IMR-90 (cell line): ENCODE data around the gene COL8A1. TPM values are rescaled to one million over a fixed set of nuclear protein-coding genes. Genes with fewer than 3 reads are reported as not detected.

Source experiments
- ATAC-seq: fragments of 200-7000 bp; cut with Tn5 transposase; 2 replicates; pipeline ENCODE4 v1.9.1; 2020; ENCODE audit warnings: low read depth, mild to moderate bottlenecking, moderate library complexity
- BruUV-seq: library from RNA; stranded (reverse); fragments of 400-500 nt; replicated peaks from 2 replicates; lab custom pipeline; 2021; lab: Mats Ljungman, UMichigan
- CTCF ChIA-PET: fragments of 300-600 bp; formaldehyde crosslinking; extraction: SDS; loops from one replicate; lab custom pipeline; 2021; ENCODE audit warnings: antibody characterized with exemption; lab: Yijun Ruan, JAX
- POLR2A ChIA-PET: fragments of 300-600 bp; sonication (Branson Sonifier 250); formaldehyde crosslinking; loops from one replicate; lab custom pipeline; 2022; ENCODE audit warnings: antibody characterized with exemption; ENCODE audit not compliant: unreplicated experiment; lab: Charles Lee
- DNase-seq: peaks from one replicate; pipeline ENCODE4 v3.0.0; 2013
- H2AFZ ChIP-seq: replicated peaks from 2 replicates; pipeline ENCODE3; 2013; ENCODE audit warnings: low read length, mild to moderate bottlenecking; ENCODE audit not compliant: poor library complexity
- H2AK5ac ChIP-seq: 2 replicates; pipeline ENCODE4 v1.6.1; 2013; ENCODE audit warnings: low read depth, low read length, inconsistent platforms
- H2AK9ac ChIP-seq: replicated peaks from 2 replicates; pipeline ENCODE3; 2013; ENCODE audit warnings: mild to moderate bottlenecking, low read depth, low read length, moderate library complexity; ENCODE audit not compliant: poor library complexity
- H2BK120ac ChIP-seq: 2 replicates; pipeline ENCODE4 v1.6.1; 2013; ENCODE audit warnings: low read depth, low read length, inconsistent platforms
- H2BK15ac ChIP-seq: 3 replicates; pipeline ENCODE4 v1.6.1; 2013; ENCODE audit warnings: low read depth, low read length, inconsistent platforms
- H2BK20ac ChIP-seq: 2 replicates; pipeline ENCODE4 v1.6.1; 2013; ENCODE audit warnings: low read depth, mild to moderate bottlenecking, inconsistent platforms, low read length, moderate library complexity
- H2BK5ac ChIP-seq: 2 replicates; pipeline ENCODE4 v1.6.1; 2013; ENCODE audit warnings: mild to moderate bottlenecking, low read depth, low read length, inconsistent platforms; ENCODE audit not compliant: poor library complexity, severe bottlenecking
- H3K14ac ChIP-seq: replicated peaks from 2 replicates; pipeline ENCODE4 v1.6.1; 2013; ENCODE audit warnings: low read depth, low read length, inconsistent platforms
- H3K18ac ChIP-seq: 2 replicates; pipeline ENCODE4 v1.6.1; 2013; ENCODE audit warnings: low read depth, low read length, control low read depth
- H3K23ac ChIP-seq: 2 replicates; pipeline ENCODE4 v1.6.1; 2013; ENCODE audit warnings: low read depth, low read length, inconsistent platforms
- H3K27ac ChIP-seq: 2 replicates; pipeline ENCODE4 v1.5.1; 2013; ENCODE audit warnings: mild to moderate bottlenecking, control low read depth, low read length; ENCODE audit not compliant: insufficient read depth
- H3K27me3 ChIP-seq: 2 replicates; pipeline ENCODE4 v1.6.1; 2013; ENCODE audit warnings: low read length; ENCODE audit not compliant: control insufficient read depth, insufficient read depth
- H3K36me3 ChIP-seq: 2 replicates; pipeline ENCODE4 v1.6.1; 2013; ENCODE audit warnings: low read length, mixed read lengths; ENCODE audit not compliant: control insufficient read depth, insufficient read depth
- H3K4ac ChIP-seq: 2 replicates; pipeline ENCODE4 v1.6.1; 2013; ENCODE audit warnings: low read depth, low read length, inconsistent platforms
- H3K4me1 ChIP-seq: 2 replicates; pipeline ENCODE4 v1.6.1; 2013; ENCODE audit warnings: low read length, mixed read lengths; ENCODE audit not compliant: control insufficient read depth, insufficient read depth
- H3K4me2 ChIP-seq: 2 replicates; pipeline ENCODE4 v1.6.1; 2013; ENCODE audit warnings: low read depth, mild to moderate bottlenecking, control low read depth, low read length, moderate library complexity
- H3K4me3 ChIP-seq: 2 replicates; pipeline ENCODE4 v1.5.1; 2013; ENCODE audit warnings: low read depth, mild to moderate bottlenecking, control low read depth, low read length, moderate library complexity; ENCODE audit not compliant: insufficient read depth
- H3K56ac ChIP-seq: 2 replicates; pipeline ENCODE4 v1.6.1; 2013; ENCODE audit warnings: low read length, inconsistent platforms; ENCODE audit not compliant: insufficient read depth; ENCODE audit errors: extremely low read depth
- H3K79me1 ChIP-seq, 2 experiments: 2 replicates each; pipeline ENCODE4 v1.6.1; 2013; ENCODE audit warnings: low read length in 2 of 2, inconsistent platforms in 1 of 2, low read depth in 1 of 2
- H3K9ac ChIP-seq: 2 replicates; pipeline ENCODE4 v1.6.1; 2013; ENCODE audit warnings: low read depth, low read length, control low read depth
- H3K9me1 ChIP-seq: 2 replicates; pipeline ENCODE4 v1.6.1; 2013; ENCODE audit warnings: low read length, inconsistent platforms; ENCODE audit not compliant: insufficient read depth
- H3K9me3 ChIP-seq: 2 replicates; pipeline ENCODE4 v1.6.1; 2013; ENCODE audit warnings: low read length; ENCODE audit not compliant: control insufficient read depth, insufficient read depth
- H4K20me1 ChIP-seq: 2 replicates; pipeline ENCODE4 v1.6.1; 2013; ENCODE audit warnings: low read length, inconsistent platforms; ENCODE audit not compliant: insufficient read depth
- H4K5ac ChIP-seq: 2 replicates; pipeline ENCODE4 v1.6.1; 2013; ENCODE audit warnings: mild to moderate bottlenecking, low read depth, low read length, control low read depth
- H4K8ac ChIP-seq, 2 experiments: 2 replicates each; pipeline ENCODE4 v1.6.1; 2013; ENCODE audit warnings: low read depth in 2 of 2, low read length in 2 of 2, control low read depth in 1 of 2, inconsistent platforms in 1 of 2
- H4K91ac ChIP-seq: 2 replicates; pipeline ENCODE4 v1.6.1; 2013; ENCODE audit warnings: low read depth, low read length, inconsistent platforms; ENCODE audit not compliant: insufficient read depth
- CHD1 ChIP-seq: IDR thresholded peaks from 2 replicates; pipeline ENCODE4 v1.6.1; 2012; ENCODE audit warnings: low read depth, low read length, improper control_type of control experiment
- MXI1 ChIP-seq: IDR thresholded peaks from 2 replicates; pipeline ENCODE4 v1.6.1; 2012; ENCODE audit warnings: low read depth, mild to moderate bottlenecking, low read length, moderate library complexity, borderline replicate concordance
- NFE2L2 ChIP-seq: fragments of 150-350 bp; IDR thresholded peaks from 2 replicates; pipeline ENCODE4 v1.6.1; 2016; ENCODE audit warnings: low read depth, mild to moderate bottlenecking, low read length
- POLR2A ChIP-seq: IDR thresholded peaks from 2 replicates; pipeline ENCODE4 v1.6.1; 2012; ENCODE audit warnings: mild to moderate bottlenecking, low read depth, low read length
- RCOR1 ChIP-seq: IDR thresholded peaks from 2 replicates; pipeline ENCODE4 v1.6.1; 2012; ENCODE audit warnings: mild to moderate bottlenecking, low read length, improper control_type of control experiment; ENCODE audit not compliant: insufficient replicate concordance
- WGBS, 2 experiments: methylation state at CpG; one replicate each; pipeline versions ENCODE4 v1.1.5 to v1.1.7; 2013; ENCODE audit warnings: missing lambda C conversion rate in 2 of 2; ENCODE audit not compliant: insufficient read length in 1 of 2; ENCODE audit errors: extremely low coverage in 2 of 2; 5-methylcytosine and 5-hydroxymethylcytosine counted together
- dilution Hi-C: fragments of 300-500 bp; cut with HindIII; formaldehyde crosslinking; loops from one replicate; pipeline ENCODE4 v1.14.3; 2018; ENCODE audit warnings: low sequenced_read_pairs; ENCODE audit not compliant: unreplicated experiment
- in situ Hi-C: fragments of 300-500 bp; cut with MboI; formaldehyde crosslinking; loops from 3 replicates; pipeline ENCODE4 v1.14.3; 2019; ENCODE audit warnings: low sequenced_read_pairs, inconsistent platforms, mixed read lengths
- intact Hi-C: fragments of 100-400 bp; cut with micrococcal nuclease; formaldehyde crosslinking; loops from 2 replicates; pipeline ENCODE4 v1.10.0; 2022
- polyA plus RNA-seq, 3 experiments: library from polyadenylated mRNA; depleted of rRNA; stranded (reverse); fragments of >200 nt; gene quantifications; 2 replicates each; pipeline ENCODE4 v1.2.3, GENCODE V29; 2012; ENCODE audit warnings: low replicate concordance in 1 of 3
- total RNA-seq: library from RNA; depleted of rRNA; stranded (reverse); fragments of >200 nt; gene quantifications from 2 replicates; pipeline ENCODE4 v1.2.3, GENCODE V29; 2012
- TF ChIP-seq, protein P1 (sequence below): fragments of 150-350 bp; IDR thresholded peaks from 2 replicates; pipeline ENCODE4 v1.6.1; 2017; ENCODE audit warnings: mild to moderate bottlenecking, antibody characterized with exemption, low read length, low read depth

COL8A1 gene
- total and polyA plus RNA-seq, 2 of the 4 experiments (the other 2 are of a cell fraction), result 119 to 151 TPM

DNA sequence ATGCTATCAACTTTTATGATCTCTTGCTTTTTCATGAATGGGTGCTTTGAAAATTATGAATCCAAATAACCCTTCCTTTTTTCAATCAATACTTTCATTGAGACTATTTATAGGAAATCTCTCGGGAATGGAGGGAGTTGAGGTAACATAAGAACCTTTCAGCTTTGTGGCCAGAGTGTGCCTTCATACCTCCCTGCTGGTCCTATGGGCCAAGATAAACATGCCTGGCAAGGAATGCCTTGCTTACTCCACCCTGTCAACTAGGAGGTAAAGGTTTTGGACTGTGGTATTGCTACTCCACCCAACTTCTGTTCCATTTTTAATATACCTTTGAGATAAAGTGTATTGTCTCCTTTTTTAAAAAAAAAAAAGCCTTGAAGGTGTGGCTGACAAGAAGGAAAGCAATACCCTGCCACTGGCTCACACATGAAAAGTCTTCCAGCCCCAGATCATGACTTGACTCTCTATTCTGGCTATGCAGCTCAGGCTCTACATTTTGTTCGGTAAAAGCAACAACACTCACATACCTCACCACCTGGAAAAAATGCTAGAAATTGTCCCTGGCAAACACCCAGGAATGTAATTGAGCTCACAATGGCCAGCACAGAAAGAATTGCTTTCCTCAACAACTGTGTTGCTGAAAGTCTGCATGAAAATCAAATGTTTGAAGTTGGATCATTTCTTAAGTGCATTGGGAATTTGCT lies 35.8 kb downstream of the COL8A1 start:
- Histone ChIP-seq H2AFZ (no peak overlapping the region), H4K20me1 (no peaks in the 10 kb centered on the region), H3K4me1 (peaks cover 4% of the 10 kb centered on the region), H3K27ac (no peak overlapping the region), H3K79me1 (peaks cover 15 to 42% of the 10 kb centered on the region in 2 experiments), H2BK5ac (peak overlapping the region; percentile 37), H3K4ac (peak overlapping the region; percentile 49; the same call in 1 of the 2 replicates), H2BK15ac (peak overlapping the region; percentile 34; the same call in 1 of the 3 replicates), H2AK5ac (no peak overlapping the region), H3K23ac (no peak overlapping the region), H3K36me3 (no peaks in the 10 kb centered on the region; the same call in 1 of the 2 replicates), H3K9me1 (peaks cover 3% of the 10 kb centered on the region; the same call in 1 of the 2 replicates), H4K91ac (peak overlapping the region; percentile 20; the same call in 1 of the 2 replicates), H4K8ac (no peak overlapping the region), H3K9ac (no peak overlapping the region), H2BK20ac (no peak overlapping the region), H4K5ac (no peak overlapping the region), H3K18ac (no peak overlapping the region), H2AK9ac (no peak overlapping the region), H3K4me3 (no peak overlapping the region), H3K27me3 (no peaks in the 10 kb centered on the region), H2BK120ac (peak overlapping the region; percentile 21), H3K14ac (peak overlapping the region; percentile 66; the same call in 1 of the 2 replicates), H3K56ac (no peak overlapping the region), H3K9me3 (no peaks in the 10 kb centered on the region), H3K4me2 (0 out of 2 replicates have a peak overlapping the region, but pooled peaks have one; percentile 5)
- in situ Hi-C loops, result no loop called here
- no peak for ATAC-seq
- peak; percentile 56 for DNase-seq
- intact Hi-C loops, result no loop called here
- dilution Hi-C loops, result no loop called here
- BruUV-seq, result no TSS peak
- POLR2A ChIA-PET, result no interaction called here
- CTCF ChIA-PET, result no interaction called here
- TF ChIP-seq CHD1 (no peak), MXI1 (no peak), RCOR1 (no peak), POLR2A (no peak), NFE2L2 (no peak)
- TF ChIP-seq, protein P1, sequence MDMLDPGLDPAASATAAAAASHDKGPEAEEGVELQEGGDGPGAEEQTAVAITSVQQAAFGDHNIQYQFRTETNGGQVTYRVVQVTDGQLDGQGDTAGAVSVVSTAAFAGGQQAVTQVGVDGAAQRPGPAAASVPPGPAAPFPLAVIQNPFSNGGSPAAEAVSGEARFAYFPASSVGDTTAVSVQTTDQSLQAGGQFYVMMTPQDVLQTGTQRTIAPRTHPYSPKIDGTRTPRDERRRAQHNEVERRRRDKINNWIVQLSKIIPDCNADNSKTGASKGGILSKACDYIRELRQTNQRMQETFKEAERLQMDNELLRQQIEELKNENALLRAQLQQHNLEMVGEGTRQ, result no peak
- 83% methylated on average over 1 of the region's 2 CpGs; no CpG with 5 or more reads in 1 of the 2 experiments for WGBS, 2 experiments
